PC-9 (cell line): Measurements from ENCODE around the gene OTOP2. TPM values are rescaled to one million over a fixed set of nuclear protein-coding genes. Genes with fewer than 3 reads are reported as not detected.
A peak's percentile ranks its signal among the peaks of the same experiment; 100 is the strongest.

Experiments
- BruUV-seq: library from RNA; stranded (reverse); fragments of 400-500 nt; replicated peaks from 2 replicates; lab custom pipeline; 2021; lab: Mats Ljungman, UMichigan
- CTCF ChIA-PET: fragments of 300-600 bp; sonication (Branson Sonifier 250); formaldehyde crosslinking; loops from one replicate; lab custom pipeline; 2022; ENCODE audit warnings: antibody characterized with exemption; lab: Charles Lee
- POLR2A ChIA-PET: fragments of 300-600 bp; sonication (Branson Sonifier 250); formaldehyde crosslinking; loops from one replicate; lab custom pipeline; 2022; ENCODE audit warnings: antibody characterized with exemption; ENCODE audit not compliant: unreplicated experiment; lab: Charles Lee
- DNase-seq, 2 experiments: peaks; one replicate each; pipeline versions ENCODE4 v3.0.0 to v3.0.0-alpha.2; 2015 to 2022; ENCODE audit warnings: mixed read lengths in 1 of 2
- H2AFZ ChIP-seq: fragments of 200-600 bp; sonication (generic); 2 replicates; pipeline ENCODE4 v1.8.1; 2017; ENCODE audit warnings: antibody characterized with exemption
- H3F3A ChIP-seq: fragments of 200-600 bp; sonication (generic); 2 replicates; pipeline ENCODE4 v1.8.1; 2017; ENCODE audit warnings: antibody characterized with exemption, mild to moderate bottlenecking, low read depth; ENCODE audit not compliant: insufficient read depth
- H3K27ac ChIP-seq: fragments of 200-600 bp; sonication (generic); 2 replicates; pipeline ENCODE4 v1.6.1; 2016; ENCODE audit warnings: mixed run types
- H3K27me3 ChIP-seq: fragments of 200-600 bp; sonication (generic); 2 replicates; pipeline ENCODE4 v1.6.1; 2016; ENCODE audit warnings: low read depth, mixed run types; ENCODE audit not compliant: insufficient read depth
- H3K36me3 ChIP-seq: fragments of 200-600 bp; sonication (generic); 2 replicates; pipeline ENCODE4 v1.6.1; 2016; ENCODE audit warnings: low read depth, mixed run types
- H3K4me1 ChIP-seq: fragments of 200-600 bp; sonication (generic); replicated peaks from 2 replicates; pipeline ENCODE4 v1.6.1; 2016; ENCODE audit warnings: mixed run types; ENCODE audit not compliant: insufficient read depth
- H3K4me2 ChIP-seq: fragments of 200-600 bp; sonication (generic); 2 replicates; pipeline ENCODE4 v1.6.1; 2017; ENCODE audit warnings: mixed run types
- H3K4me3 ChIP-seq: fragments of 200-600 bp; sonication (generic); 2 replicates; pipeline ENCODE4 v1.6.1; 2016; ENCODE audit warnings: mixed run types
- H3K79me2 ChIP-seq: fragments of 200-600 bp; sonication (generic); 2 replicates; pipeline ENCODE4 v1.6.1; 2017; ENCODE audit warnings: low read depth, mixed run types
- H3K9me2 ChIP-seq: fragments of 200-600 bp; sonication (generic); 2 replicates; pipeline ENCODE4 v1.8.1; 2017; ENCODE audit warnings: mild to moderate bottlenecking; ENCODE audit not compliant: insufficient read depth
- H3K9me3 ChIP-seq: fragments of 200-600 bp; sonication (generic); 2 replicates; pipeline ENCODE4 v1.8.1; 2016; ENCODE audit warnings: low read depth; ENCODE audit not compliant: insufficient read depth
- H4K20me1 ChIP-seq: fragments of 200-600 bp; sonication (generic); 2 replicates; pipeline ENCODE4 v1.8.1; 2017; ENCODE audit not compliant: insufficient read depth
- EZH2 ChIP-seq: fragments of 200-600 bp; sonication (generic); IDR thresholded peaks from 2 replicates; pipeline ENCODE4 v1.8.0; 2017; ENCODE audit warnings: antibody characterized with exemption, low read depth
- intact Hi-C: fragments of 100-400 bp; cut with micrococcal nuclease; formaldehyde crosslinking; loops from one replicate; pipeline ENCODE4 v1.10.0; 2022; ENCODE audit not compliant: unreplicated experiment
- total RNA-seq: library from RNA; stranded (reverse); gene quantifications from 2 replicates; pipeline ENCODE4 v1.2.3, GENCODE V29; 2021
- TF ChIP-seq, protein P1 (sequence below): fragments of 200-600 bp; sonication (generic); conservative IDR thresholded peaks from 2 replicates; pipeline ENCODE4 v1.6.1; 2017; ENCODE audit warnings: mixed run types, antibody characterized with exemption, mild to moderate bottlenecking, moderate library complexity

Gene OTOP2
- total RNA-seq, 1 experiment from 2014 or later: not detected

DNA sequence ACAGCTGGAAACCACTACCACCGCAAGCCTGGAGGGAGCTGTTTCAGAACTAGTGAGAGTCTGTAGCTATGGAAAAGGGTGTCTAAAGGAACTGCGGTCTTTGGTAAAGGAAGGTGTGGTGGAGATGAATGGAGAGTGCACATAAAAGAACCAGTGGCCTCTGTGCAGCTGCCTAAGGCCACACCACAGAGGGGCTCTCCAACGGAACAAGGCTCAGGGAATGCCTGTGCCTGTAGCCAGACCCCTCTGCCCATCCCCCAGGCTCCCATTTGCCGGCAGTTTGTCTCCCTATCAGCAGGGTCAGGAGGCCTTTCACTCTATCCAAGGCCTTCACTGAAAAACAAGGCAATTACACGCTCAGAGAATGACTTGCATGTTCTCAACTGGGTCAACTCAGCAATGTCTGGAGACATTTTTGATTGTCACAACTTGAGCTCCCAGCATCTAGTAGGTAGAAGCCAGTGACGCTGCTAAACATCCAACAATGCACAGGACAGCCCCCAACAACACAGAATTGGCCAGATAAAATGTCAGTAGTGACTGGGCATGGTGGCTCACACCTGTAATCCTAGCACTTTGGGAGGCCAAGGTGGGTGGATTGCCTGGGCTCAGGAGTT is 48.0 kb upstream of the OTOP2 start:
- intact Hi-C loops: no loop called here
- H3K4me2 ChIP-seq: no peak overlapping the region
- POLR2A ChIA-PET: no interaction called here

DNA sequence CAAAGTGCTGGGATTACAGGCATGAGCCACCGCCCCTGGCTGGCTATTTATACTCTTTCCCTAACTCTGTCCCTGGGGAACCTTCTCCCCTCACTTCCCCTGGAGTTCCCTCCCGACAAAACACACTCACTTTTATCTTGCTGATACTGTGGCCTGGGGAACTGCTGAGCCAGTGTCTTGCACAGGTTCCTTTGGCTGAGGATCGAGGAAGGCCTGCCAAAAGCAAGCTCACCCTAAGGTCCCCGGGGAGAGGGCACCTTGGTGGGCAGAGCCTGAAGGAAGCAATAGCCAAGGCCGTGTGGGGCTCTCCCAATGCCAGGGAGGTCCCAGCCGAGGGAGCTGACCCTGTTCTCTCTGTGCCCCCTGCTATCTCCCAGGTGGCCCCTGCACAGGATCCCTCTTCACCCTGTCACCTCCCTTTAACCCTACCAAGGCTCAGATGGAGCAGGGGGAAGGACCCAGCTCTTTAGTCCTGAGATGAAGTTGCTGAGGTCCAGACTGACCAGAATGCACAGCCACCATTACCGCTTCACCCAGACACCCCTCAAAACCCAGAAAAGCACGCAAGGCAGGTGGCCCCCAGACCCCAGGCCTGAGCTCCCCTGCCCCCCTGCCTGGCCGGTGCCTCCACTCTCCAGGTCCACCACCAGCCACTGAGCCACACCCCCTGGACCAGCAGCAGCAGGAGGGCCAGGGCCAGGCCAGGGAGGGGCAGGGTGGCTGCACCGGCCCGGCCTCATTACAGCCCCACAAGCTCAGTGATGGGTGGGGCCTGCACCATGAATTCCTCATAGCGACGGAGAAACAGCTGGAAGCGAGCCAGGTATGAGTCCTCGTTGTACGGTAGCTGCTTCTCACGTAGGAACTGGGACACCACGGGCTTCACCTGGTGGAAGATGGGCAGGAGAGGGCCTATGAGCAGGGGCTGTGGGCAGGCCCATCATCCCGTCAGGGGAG is 46.2 kb upstream of the OTOP2 start:
- H3K4me2 ChIP-seq: peak overlapping the region; percentile 34
- H4K20me1 ChIP-seq: no peaks in the 10 kb centered on the region
- CTCF ChIA-PET: interaction anchor here (0.6 to 0.9 kb wide), 4 partner anchors 16 to 133 kb away, joined by 3 to 14 read pairs (median 7); no protein-coding TSS in a partner anchor
- H3K9me3 ChIP-seq: no peaks in the 10 kb centered on the region
- H3K27me3 ChIP-seq: no peaks in the 10 kb centered on the region
- TF ChIP-seq, protein P1, sequence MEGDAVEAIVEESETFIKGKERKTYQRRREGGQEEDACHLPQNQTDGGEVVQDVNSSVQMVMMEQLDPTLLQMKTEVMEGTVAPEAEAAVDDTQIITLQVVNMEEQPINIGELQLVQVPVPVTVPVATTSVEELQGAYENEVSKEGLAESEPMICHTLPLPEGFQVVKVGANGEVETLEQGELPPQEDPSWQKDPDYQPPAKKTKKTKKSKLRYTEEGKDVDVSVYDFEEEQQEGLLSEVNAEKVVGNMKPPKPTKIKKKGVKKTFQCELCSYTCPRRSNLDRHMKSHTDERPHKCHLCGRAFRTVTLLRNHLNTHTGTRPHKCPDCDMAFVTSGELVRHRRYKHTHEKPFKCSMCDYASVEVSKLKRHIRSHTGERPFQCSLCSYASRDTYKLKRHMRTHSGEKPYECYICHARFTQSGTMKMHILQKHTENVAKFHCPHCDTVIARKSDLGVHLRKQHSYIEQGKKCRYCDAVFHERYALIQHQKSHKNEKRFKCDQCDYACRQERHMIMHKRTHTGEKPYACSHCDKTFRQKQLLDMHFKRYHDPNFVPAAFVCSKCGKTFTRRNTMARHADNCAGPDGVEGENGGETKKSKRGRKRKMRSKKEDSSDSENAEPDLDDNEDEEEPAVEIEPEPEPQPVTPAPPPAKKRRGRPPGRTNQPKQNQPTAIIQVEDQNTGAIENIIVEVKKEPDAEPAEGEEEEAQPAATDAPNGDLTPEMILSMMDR: no peak
- no peak for TF ChIP-seq EZH2
- no peaks in the 10 kb centered on the region for H3K9me2 ChIP-seq
- H3K27ac ChIP-seq: no peak overlapping the region
- no peaks in the 10 kb centered on the region for H3K79me2 ChIP-seq
- intact Hi-C loops: no loop called here
- peak; percentile 79 to 88 for DNase-seq
- POLR2A ChIA-PET: interaction anchor here (0.5 to 1.0 kb wide), 3 partner anchors 102 to 1569 kb away, joined by 3 to 5 read pairs (median 3); partner anchors contain the start of gene NAT9
- H3K36me3 ChIP-seq: no peaks in the 10 kb centered on the region
- peaks cover 18% of the 10 kb centered on the region for H3K4me1 ChIP-seq
- no TSS peak for BruUV-seq
- no peak overlapping the region for H2AFZ ChIP-seq
- 0 out of 2 replicates have a peak, but pooled peaks cover 4% of the 10 kb centered on the region for H3F3A ChIP-seq
- no peak overlapping the region for H3K4me3 ChIP-seq

More for the DNA sequence above, 48.0 kb upstream of the OTOP2 start:
- TF ChIP-seq, protein P1: no peak
- no peak for TF ChIP-seq EZH2
- H3K27me3 ChIP-seq: no peaks in the 10 kb centered on the region
- H3F3A ChIP-seq: 0 out of 2 replicates have a peak, but pooled peaks cover 4% of the 10 kb centered on the region
- no TSS peak for BruUV-seq
- H3K27ac ChIP-seq: no peak overlapping the region
- no peaks in the 10 kb centered on the region for H3K9me2 ChIP-seq
- no peaks in the 10 kb centered on the region for H3K36me3 ChIP-seq
- no peaks in the 10 kb centered on the region for H3K79me2 ChIP-seq
- no peaks in the 10 kb centered on the region for H4K20me1 ChIP-seq
- DNase-seq: no peak
- H3K9me3 ChIP-seq: no peaks in the 10 kb centered on the region
- H3K4me3 ChIP-seq: no peak overlapping the region
- CTCF ChIA-PET: no interaction called here
- H2AFZ ChIP-seq: no peak overlapping the region
- peaks cover 26% of the 10 kb centered on the region for H3K4me1 ChIP-seq

DNA sequence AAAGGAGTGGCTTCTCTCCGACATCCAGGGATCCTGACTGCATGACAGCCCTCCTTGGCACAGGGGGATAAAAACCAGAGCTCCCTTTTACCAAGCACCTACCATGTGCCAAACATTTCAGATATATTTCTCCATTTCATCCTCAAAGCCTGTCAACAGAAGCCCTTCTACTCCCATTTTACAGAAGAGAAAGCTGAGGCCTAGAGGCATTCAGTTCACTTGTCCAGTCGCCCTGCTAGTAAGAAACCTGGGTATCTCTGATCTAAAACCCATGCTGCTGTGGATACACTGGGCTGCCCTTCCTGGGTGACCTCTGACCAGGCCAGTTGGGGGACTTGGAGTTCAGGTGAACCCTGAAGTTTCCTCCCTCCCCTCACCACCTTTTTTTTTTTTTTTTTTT is 45.4 kb upstream of the OTOP2 start:
- intact Hi-C loops: no loop called here
- Histone ChIP-seq H3K36me3 (no peaks in the 10 kb centered on the region), H3K4me2 (no peak overlapping the region), H4K20me1 (no peaks in the 10 kb centered on the region), H3K9me2 (no peaks in the 10 kb centered on the region), H3F3A (0 out of 2 replicates have a peak, but pooled peaks cover 4% of the 10 kb centered on the region), H2AFZ (no peak overlapping the region), H3K4me3 (no peak overlapping the region), H3K27me3 (no peaks in the 10 kb centered on the region), H3K27ac (no peak overlapping the region), H3K4me1 (peaks cover 18% of the 10 kb centered on the region), H3K9me3 (no peaks in the 10 kb centered on the region), H3K79me2 (no peaks in the 10 kb centered on the region)
- no TSS peak for BruUV-seq
- POLR2A ChIA-PET: interaction anchor here (0.6 to 1.0 kb wide), 2 partner anchors 103 to 156 kb away, joined by 3 to 5 read pairs; partner anchors contain the start of gene NAT9
- CTCF ChIA-PET: interaction anchor here (0.5 to 0.9 kb wide), 6 partner anchors 9 to 325 kb away, joined by 3 to 14 read pairs (median 4); no protein-coding TSS in a partner anchor
- DNase-seq: no peak
- TF ChIP-seq, protein P1: no peak
- TF ChIP-seq EZH2: no peak
